HG02678 (cell line): Measurements from ENCODE around the gene RAB18.
"Not testable (repeated sequence)": the region's sequence is repeated elsewhere in the genome, so short reads cannot be mapped to it uniquely, and the experiment has no call there.

Source experiments
- ATAC-seq: cut with Tn5 transposase; IDR thresholded peaks from one replicate; pipeline ENCODE4 v1.9.1; 2021; ENCODE audit warnings: mild to moderate bottlenecking, moderate library complexity; ENCODE audit not compliant: unreplicated experiment

The RAB18 gene

GRCh38 chr10:27504808-27505460 lies 830 bp downstream of the RAB18 start:
- ATAC-seq: no peak

- ATAC-seq: not testable (repeated sequence)
Observed at GRCh38 chr10:27505537-27505936, 1.4 kb downstream of the RAB18 start.

GRCh38 chr10:27506280-27506679 lies 2.2 kb downstream of the RAB18 start:
- ATAC-seq: no peak

- no peak for ATAC-seq
Observed at GRCh38 chr10:27512548-27512947, 8.4 kb downstream of the RAB18 start.

- no peak for ATAC-seq
Observed at GRCh38 chr10:27513451-27514191, 9.5 kb downstream of the RAB18 start.

- no peak for ATAC-seq
Observed at GRCh38 chr10:27514243-27514642, 10.1 kb downstream of the RAB18 start.

- ATAC-seq: no peak
Observed at GRCh38 chr10:27518261-27518660, 14.2 kb downstream of the RAB18 start.

GRCh38 chr10:27525819-27526218 lies 21.7 kb downstream of the RAB18 start:
- no peak for ATAC-seq

GRCh38 chr10:27526242-27526641 lies 22.1 kb downstream of the RAB18 start:
- no peak for ATAC-seq

- ATAC-seq: no peak
Observed at GRCh38 chr10:27527666-27528295, 23.7 kb downstream of the RAB18 start.

GRCh38 chr10:27529010-27529783 lies 25.1 kb downstream of the RAB18 start:
- ATAC-seq: no peak

- no peak for ATAC-seq
Observed at GRCh38 chr10:27530477-27530876, 26.4 kb downstream of the RAB18 start.

GRCh38 chr10:27531336-27531847 lies 27.3 kb downstream of the RAB18 start:
- no peak for ATAC-seq

- no peak for ATAC-seq
Observed at GRCh38 chr10:27534161-27534700, 30.1 kb downstream of the RAB18 start.

GRCh38 chr10:27535317-27535716 lies 31.2 kb downstream of the RAB18 start:
- ATAC-seq: no peak

GRCh38 chr10:27536437-27536836 lies 32.3 kb downstream of the RAB18 start:
- ATAC-seq: no peak

GRCh38 chr10:27537166-27537565 lies 33.1 kb downstream of the RAB18 start:
- no peak for ATAC-seq

GRCh38 chr10:27537787-27538186 lies 33.7 kb downstream of the RAB18 start:
- ATAC-seq: no peak

GRCh38 chr10:27540672-27541071 lies 36.6 kb downstream of the RAB18 start:
- no peak for ATAC-seq

GRCh38 chr10:27541796-27542729 lies 38.0 kb downstream of the RAB18 start:
- ATAC-seq: no peak
